ENCODE results near the gene LYZL2. TPM values are rescaled to one million over a fixed set of nuclear protein-coding genes. Genes with fewer than 3 reads are reported as not detected.
"Not testable (repeated sequence)": the region's sequence is repeated elsewhere in the genome, so short reads cannot be mapped to it uniquely, and the experiment has no call there.

Gene LYZL2
- total RNA-seq, 1 donor from 2014 or later, result not detected

GRCh38 chr10:30671026-30671616 lies 41.6 kb upstream of the LYZL2 start:
- no peaks in the 10 kb centered on the region for H3K27me3 ChIP-seq (ENCODE audit: control insufficient read depth, insufficient read depth, low read length)
- peak; percentile 34 for DNase-seq (ENCODE audit: low read depth)
- no peaks in the 10 kb centered on the region for H3K36me3 ChIP-seq (ENCODE audit: control insufficient read depth, insufficient read depth, low read length)
- peak; percentile 72 for TF ChIP-seq CTCF (IDR thresholded peaks at IDR 0.05; ENCODE audit: insufficient read depth, low read length, poor library complexity, severe bottlenecking)
- no peak overlapping the region for H3K4me3 ChIP-seq (ENCODE audit: low read depth, low read length)

DNA sequence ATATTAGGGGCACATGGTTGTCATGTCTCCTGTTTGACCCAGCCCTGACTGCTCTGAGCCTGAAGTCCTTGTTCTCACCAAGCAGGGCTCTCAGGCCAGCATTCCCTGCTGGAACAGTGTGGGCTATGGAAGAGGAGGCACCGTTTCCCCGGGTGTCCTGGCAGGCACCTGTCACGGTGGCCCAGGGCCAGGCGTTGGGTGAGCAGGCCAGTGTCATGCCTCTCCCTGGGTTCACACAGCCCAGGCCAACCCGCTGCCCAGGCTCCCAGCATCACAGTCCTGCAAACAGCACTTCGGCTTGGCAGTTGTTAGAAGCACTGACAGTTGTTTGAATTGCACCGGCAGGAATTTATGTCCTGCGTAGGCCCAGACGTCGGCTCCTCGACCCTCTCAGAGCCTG lies 38.4 kb upstream of the LYZL2 start:
- H3K27me3 ChIP-seq (ENCODE audit: control insufficient read depth, insufficient read depth, low read length); H3K36me3 ChIP-seq (ENCODE audit: control insufficient read depth, insufficient read depth, low read length); H3K4me3 ChIP-seq (ENCODE audit: low read depth, low read length); DNase-seq (ENCODE audit: low read depth): not testable (repeated sequence)

DNA sequence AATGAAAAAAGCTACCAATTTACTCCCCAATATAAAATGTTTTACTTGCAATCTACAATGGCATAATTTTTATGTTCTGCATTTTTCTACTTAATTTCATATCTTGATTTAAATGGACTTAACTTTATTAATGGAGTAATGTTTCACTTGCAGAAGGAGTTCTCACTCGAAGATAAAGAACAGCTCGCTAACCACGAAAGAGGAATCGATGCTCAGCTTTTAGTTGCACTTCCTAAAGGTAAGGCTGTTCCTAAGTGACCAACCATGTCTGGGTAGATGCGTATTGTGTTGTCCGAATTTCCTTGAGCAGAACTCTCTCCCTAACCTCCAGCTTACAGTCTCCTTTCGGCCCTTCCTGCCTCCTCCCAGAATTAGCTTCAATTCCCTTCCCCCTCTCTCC lies 33.9 kb upstream of the LYZL2 start:
- not testable (repeated sequence) for H3K4me3 ChIP-seq (ENCODE audit: low read depth, low read length); DNase-seq (ENCODE audit: low read depth); H3K27me3 ChIP-seq (ENCODE audit: control insufficient read depth, insufficient read depth, low read length); H3K36me3 ChIP-seq (ENCODE audit: control insufficient read depth, insufficient read depth, low read length)

- no peak for TF ChIP-seq CTCF (IDR thresholded peaks at IDR 0.05; ENCODE audit: insufficient read depth, low read length, poor library complexity, severe bottlenecking)
- Histone ChIP-seq H3K27me3 (ENCODE audit: control insufficient read depth, insufficient read depth, low read length) (no peaks in the 10 kb centered on the region), H3K4me3 (ENCODE audit: low read depth, low read length) (no peak overlapping the region), H3K36me3 (ENCODE audit: control insufficient read depth, insufficient read depth, low read length) (no peaks in the 10 kb centered on the region)
- no peak for DNase-seq (ENCODE audit: low read depth)
Measured at GRCh38 chr10:30662814-30663213, 33.3 kb upstream of the LYZL2 start.

GRCh38 chr10:30660314-30660713 lies 30.8 kb upstream of the LYZL2 start:
- not testable (repeated sequence) for H3K4me3 ChIP-seq (ENCODE audit: low read depth, low read length); H3K36me3 ChIP-seq (ENCODE audit: control insufficient read depth, insufficient read depth, low read length); DNase-seq (ENCODE audit: low read depth); H3K27me3 ChIP-seq (ENCODE audit: control insufficient read depth, insufficient read depth, low read length)

DNA sequence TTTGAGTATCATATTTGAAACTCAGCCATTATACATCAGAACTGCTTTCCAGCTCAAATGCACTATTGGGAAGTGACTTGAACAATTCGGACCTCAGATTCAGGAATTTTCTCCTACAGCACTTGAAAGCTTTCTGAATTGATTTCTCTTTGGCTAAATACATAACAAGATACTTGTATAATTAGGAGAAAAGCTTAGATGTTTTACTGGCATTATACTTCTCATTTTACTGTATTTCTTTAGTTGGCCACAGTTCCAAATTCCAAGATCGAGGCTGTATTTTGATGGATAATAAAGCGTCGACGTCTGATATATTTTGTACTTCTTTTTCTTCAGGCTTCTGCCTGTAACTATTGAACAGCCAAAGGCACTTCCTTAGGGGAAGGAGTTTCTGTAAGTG lies 26.7 kb upstream of the LYZL2 start:
- no peak overlapping the region for H3K4me3 ChIP-seq (ENCODE audit: low read depth, low read length)
- no peak for DNase-seq (ENCODE audit: low read depth)
- peaks cover 2% of the 10 kb centered on the region for H3K27me3 ChIP-seq (ENCODE audit: control insufficient read depth, insufficient read depth, low read length)
- no peak for TF ChIP-seq CTCF (IDR thresholded peaks at IDR 0.05; ENCODE audit: insufficient read depth, low read length, poor library complexity, severe bottlenecking)
- no peaks in the 10 kb centered on the region for H3K36me3 ChIP-seq (ENCODE audit: control insufficient read depth, insufficient read depth, low read length)

- not testable (repeated sequence) for H3K4me3 ChIP-seq (ENCODE audit: low read depth, low read length); DNase-seq (ENCODE audit: low read depth); H3K27me3 ChIP-seq (ENCODE audit: control insufficient read depth, insufficient read depth, low read length); H3K36me3 ChIP-seq (ENCODE audit: control insufficient read depth, insufficient read depth, low read length)
Measured at GRCh38 chr10:30655001-30655400, 25.4 kb upstream of the LYZL2 start.

GRCh38 chr10:30651470-30652397 lies 22.2 kb upstream of the LYZL2 start:
- H3K27me3 ChIP-seq (ENCODE audit: control insufficient read depth, insufficient read depth, low read length); H3K36me3 ChIP-seq (ENCODE audit: control insufficient read depth, insufficient read depth, low read length); DNase-seq (ENCODE audit: low read depth); H3K4me3 ChIP-seq (ENCODE audit: low read depth, low read length): not testable (repeated sequence)
